HG03139 (cell line): ENCODE measurements around the gene ABCA5.

Source experiments
- ATAC-seq: cut with Tn5 transposase; IDR thresholded peaks from one replicate; pipeline ENCODE4 v1.9.1; 2021; ENCODE audit not compliant: unreplicated experiment

ABCA5 gene, protein sequence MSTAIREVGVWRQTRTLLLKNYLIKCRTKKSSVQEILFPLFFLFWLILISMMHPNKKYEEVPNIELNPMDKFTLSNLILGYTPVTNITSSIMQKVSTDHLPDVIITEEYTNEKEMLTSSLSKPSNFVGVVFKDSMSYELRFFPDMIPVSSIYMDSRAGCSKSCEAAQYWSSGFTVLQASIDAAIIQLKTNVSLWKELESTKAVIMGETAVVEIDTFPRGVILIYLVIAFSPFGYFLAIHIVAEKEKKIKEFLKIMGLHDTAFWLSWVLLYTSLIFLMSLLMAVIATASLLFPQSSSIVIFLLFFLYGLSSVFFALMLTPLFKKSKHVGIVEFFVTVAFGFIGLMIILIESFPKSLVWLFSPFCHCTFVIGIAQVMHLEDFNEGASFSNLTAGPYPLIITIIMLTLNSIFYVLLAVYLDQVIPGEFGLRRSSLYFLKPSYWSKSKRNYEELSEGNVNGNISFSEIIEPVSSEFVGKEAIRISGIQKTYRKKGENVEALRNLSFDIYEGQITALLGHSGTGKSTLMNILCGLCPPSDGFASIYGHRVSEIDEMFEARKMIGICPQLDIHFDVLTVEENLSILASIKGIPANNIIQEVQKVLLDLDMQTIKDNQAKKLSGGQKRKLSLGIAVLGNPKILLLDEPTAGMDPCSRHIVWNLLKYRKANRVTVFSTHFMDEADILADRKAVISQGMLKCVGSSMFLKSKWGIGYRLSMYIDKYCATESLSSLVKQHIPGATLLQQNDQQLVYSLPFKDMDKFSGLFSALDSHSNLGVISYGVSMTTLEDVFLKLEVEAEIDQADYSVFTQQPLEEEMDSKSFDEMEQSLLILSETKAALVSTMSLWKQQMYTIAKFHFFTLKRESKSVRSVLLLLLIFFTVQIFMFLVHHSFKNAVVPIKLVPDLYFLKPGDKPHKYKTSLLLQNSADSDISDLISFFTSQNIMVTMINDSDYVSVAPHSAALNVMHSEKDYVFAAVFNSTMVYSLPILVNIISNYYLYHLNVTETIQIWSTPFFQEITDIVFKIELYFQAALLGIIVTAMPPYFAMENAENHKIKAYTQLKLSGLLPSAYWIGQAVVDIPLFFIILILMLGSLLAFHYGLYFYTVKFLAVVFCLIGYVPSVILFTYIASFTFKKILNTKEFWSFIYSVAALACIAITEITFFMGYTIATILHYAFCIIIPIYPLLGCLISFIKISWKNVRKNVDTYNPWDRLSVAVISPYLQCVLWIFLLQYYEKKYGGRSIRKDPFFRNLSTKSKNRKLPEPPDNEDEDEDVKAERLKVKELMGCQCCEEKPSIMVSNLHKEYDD (N-terminal part only)

DNA sequence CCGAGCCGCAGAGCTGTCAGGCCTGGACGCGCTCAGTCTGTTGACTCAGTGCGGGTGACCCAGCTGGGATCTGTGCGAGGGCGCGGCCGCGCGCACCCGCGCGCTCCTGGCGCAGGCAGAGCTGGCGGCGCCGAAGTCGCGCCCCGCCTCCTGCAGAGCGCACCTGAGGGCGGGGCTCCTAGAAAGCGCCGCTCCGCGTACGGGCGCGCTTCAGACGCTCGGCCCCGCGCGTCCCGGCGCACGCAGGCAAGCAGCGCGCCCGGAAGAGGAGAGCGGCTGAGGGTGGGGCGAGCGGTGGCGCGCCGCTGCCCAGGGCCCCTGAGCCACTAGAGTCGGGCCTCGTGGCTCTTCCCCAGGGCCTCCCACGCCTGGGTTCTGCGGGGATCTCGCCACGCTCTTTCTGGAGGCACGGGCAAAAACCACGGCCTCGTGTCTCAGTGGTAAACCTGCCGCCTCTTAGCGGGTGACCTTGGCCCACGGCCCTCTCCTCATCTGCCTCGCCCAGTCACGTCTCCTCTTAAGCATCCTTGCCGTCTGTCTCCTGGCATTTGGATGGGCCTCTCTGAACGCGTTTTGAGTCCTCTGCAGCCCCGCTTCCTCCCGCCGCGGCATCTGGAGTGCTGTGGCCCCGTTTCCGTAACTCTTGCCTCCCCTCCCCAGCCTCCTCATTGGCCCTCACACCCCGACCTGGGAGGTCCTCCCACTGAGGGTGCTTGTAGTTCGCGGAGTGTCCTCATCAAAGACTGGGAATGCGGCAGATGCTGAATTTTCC, at the start of gene ABCA5:
Gene ABCA5 (minus strand): TSS at position 74 of the 772 bp plus-strand sequence. CDS start 12,718 bp downstream, outside the sequence.
- ATAC-seq, result peak; percentile 97

DNA sequence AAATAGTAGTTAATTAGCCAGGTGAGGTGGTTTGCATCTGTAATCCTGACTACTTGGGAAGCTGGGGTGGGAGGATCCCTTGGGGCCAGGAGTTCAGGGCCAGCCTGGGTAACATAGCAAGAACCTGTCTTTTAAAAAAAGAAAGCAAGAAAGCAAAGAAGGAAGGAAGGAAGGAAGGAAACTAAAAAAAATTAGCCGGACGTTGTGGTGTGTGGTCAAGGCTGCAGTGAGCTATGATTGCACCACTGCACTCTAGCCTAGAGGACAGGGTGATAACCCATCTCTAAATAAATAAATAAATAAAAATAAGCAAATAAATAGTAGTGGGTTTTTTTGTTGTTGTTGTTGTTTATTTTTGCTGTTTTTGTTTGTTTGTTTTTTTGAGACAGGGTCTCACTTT, 48.3 kb upstream of the ABCA5 start:
- no peak for ATAC-seq

DNA sequence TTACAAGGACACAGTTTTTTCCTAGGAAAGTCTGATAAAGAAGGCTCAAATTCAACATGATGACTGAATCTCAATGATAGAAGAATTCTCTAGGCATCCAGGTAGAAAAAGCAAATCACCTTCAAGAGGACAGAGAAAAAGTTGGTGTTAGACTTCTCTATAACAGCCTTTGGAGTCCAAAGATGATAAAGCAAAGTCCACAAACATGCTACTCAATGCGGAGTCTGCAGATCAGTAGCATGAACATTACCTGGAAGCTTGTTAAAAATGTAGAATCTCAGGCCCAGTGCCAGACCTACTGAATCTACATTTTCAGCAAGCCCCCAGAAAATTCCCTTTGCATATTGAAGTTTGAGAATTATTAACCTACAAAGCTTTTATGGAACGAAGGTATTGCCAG, 46.1 kb upstream of the ABCA5 start:
- no peak for ATAC-seq

DNA sequence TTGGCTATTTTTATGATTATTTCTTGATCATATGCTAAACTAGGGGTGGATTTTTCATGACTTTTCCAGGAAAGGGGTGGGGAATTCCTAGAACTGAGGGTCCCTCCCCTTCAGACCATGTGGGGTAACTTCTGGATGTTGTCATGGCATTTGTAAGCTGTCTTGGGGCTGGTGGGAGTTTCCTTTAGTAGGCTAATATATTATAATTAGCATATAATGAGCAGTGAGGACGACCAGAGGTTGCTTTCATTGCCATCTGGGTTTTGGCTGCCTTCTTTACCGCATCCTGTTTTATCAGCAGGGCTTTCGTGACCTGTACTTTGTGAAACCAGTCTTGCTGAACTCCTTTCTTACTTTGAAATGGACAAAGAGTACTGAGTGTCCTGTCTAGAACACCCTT, 40.4 kb upstream of the ABCA5 start:
- peak; percentile 70 for ATAC-seq

GRCh38 chr17:69363488-69364210, 36.7 kb upstream of the ABCA5 start:
- no peak for ATAC-seq

GRCh38 chr17:69361156-69361555, 34.2 kb upstream of the ABCA5 start:
- no peak for ATAC-seq

GRCh38 chr17:69358688-69359596, 32.0 kb upstream of the ABCA5 start:
- no peak for ATAC-seq

GRCh38 chr17:69357701-69358100, 30.8 kb upstream of the ABCA5 start:
- ATAC-seq, result no peak

- no peak for ATAC-seq
These were observed 29.7 kb upstream of the ABCA5 start for GRCh38 chr17:69356625-69357024.

- ATAC-seq, result no peak
These were observed 24.0 kb upstream of the ABCA5 start for GRCh38 chr17:69350911-69351310.

DNA sequence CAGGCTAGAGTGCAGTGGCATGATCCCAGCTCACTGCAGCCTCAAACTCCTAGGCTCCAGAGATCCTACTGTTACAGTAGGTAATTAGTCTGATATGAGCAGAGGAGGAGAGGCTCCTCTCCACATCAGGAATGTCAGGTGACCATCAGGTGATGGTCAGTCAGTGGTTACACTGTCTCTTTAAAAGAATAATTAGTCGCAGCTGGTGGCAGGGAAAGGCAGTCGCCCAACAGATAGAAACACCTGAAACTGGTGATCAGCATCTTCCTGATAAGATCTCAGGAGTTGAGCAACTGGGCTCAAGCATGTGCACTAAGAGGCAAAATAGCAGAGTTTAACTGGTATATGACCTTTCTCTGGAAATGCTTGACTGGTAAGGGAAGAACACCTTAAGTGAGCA, 21.5 kb upstream of the ABCA5 start:
- ATAC-seq, result no peak

DNA sequence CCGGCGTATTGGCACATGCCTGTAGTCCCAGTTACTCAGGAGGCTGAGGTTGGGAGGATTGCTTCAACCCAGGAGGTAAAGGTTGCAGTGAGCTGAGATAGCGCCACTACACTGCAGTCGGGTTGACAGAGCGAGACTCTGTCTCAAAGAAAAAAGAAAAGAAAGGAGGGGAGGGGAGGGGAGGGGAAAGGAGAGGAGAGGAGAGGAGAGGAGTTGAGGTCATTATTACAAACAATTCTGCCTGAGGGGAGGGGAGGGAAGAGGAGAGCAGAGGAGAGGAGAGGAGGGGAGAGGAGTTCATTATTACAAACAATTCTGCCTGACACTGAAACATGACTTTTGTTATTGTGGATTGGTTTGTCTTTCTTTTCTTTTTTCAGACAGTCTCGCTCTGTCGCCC, 19.8 kb upstream of the ABCA5 start:
- ATAC-seq, result no peak

DNA sequence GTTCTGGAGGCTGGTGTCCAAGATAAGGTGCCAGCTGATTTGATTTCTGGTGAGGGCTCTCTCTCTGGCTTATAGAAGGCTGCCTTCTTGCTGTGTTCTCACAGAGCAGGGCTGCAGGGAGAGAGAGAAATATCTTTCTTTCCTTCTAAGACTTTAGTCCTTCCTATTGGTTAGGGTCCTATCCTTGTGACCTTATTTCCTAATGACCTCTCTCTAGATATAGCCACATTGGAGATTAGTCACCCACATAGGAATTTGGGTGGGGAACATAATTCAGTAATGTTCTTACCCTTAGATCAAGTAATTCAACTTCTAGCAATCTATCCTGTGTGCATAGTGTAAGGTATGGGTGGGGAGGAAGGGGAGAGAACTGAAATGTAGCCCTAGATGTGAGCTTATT, 18.0 kb upstream of the ABCA5 start:
- ATAC-seq, result no peak

DNA sequence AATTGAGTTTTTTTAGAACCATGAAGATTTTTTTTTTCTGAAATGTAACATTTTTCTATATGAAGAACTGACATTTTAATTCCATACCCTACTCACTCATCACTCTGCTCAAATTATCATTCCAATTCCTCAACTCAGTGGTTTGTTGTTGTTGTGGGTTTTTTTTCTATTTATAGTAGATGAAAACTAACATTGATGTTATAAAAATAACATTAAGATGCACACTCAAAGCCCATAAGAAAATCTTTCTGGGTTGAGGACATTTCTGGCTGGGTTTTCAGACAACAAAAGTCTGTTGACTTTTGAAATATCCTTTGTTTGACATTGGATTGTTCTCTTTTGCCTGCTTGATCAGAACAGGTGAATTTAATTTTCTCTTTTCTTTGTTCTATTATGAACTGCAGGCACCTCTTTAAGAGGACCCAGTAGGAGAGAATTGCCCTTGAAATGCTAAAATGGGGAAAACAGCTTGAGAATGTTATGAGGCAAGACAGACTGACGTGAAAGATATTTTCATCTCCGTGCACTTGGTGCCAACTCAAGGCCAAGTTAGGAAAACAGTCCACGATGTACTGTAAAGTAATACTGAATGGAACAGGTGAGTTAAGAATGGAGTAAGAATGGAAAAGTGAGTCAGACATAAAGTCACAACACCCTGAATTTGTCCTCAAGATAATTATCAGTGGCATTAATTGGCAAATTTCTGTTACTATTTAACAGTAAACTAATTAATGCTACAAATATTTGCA, 16.1 kb upstream of the ABCA5 start:
- ATAC-seq, result no peak

DNA sequence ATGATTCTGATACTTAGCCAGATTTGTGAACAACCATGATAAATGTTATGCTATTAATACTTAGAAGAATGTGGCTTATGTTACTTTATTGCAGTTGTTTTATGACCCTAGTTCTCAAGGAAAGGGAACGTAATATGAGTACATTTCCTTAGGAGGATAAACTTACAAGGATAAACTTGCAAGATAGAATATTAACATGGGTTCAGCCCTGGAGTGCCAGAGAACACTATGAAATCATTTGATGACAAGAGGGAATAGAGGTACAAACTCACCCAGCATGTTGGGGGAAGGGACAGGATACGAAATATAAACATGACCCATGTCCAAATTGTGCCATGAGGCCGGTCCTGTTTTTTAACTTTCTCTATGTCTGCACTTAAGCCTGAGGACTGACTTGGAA, 13.0 kb upstream of the ABCA5 start:
- no peak for ATAC-seq

GRCh38 chr17:69336996-69337395, 10.1 kb upstream of the ABCA5 start:
- ATAC-seq, result no peak

DNA sequence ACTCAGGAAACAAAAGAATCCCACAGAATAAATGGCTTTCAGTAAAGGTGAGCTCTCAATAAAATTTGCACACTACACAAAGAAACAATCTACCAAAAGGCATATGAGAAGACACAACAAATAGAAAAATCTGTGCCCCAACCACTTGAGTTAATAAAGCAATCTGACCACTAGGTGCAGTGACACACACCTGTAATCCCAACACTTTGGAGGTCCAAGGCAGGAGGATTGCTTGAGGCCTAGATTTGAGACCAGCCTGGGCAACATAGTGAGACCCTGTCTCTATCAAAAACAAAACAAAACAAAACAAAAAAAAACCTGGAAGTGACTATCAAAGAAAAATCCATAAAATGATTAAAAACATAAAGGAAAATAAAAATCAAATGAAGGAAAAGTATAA, 9.6 kb upstream of the ABCA5 start:
- ATAC-seq, result no peak

DNA sequence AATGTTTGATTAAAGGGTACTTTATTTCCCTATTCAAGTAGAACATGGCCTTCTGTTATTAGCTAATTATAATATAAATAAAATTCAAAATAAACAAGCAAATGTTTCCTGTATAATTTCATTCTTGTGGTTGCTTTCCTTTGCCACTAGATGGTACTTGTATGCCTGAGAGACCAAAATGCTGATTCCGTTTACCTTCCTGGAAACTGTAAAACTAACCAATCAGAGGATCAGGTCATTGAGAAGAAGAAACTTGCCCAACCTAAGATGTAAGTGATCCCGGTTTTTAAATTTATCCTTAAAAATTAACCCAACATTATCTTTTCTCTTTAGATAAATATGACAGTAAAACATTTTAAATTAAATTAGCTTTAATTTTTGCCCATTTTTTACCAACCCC, 8.1 kb upstream of the ABCA5 start:
- no peak for ATAC-seq
